B cell (primary cell): ENCODE measurements around the gene CYRIA.

Experiments used
- EZH2 ChIP-seq: IDR thresholded peaks from 2 replicates; pipeline ENCODE4 v1.6.1; 2012; ENCODE audit warnings: borderline replicate concordance, low read depth, mild to moderate bottlenecking, moderate library complexity, low read length; ENCODE audit not compliant: insufficient read depth, poor library complexity, severe bottlenecking
- TF ChIP-seq, protein P1 (sequence below): fragments of 200-600 bp; IDR thresholded peaks from one replicate; pipeline ENCODE4 v1.8.0; 2022; ENCODE audit warnings: antibody characterized with exemption, mild to moderate bottlenecking

DNA sequence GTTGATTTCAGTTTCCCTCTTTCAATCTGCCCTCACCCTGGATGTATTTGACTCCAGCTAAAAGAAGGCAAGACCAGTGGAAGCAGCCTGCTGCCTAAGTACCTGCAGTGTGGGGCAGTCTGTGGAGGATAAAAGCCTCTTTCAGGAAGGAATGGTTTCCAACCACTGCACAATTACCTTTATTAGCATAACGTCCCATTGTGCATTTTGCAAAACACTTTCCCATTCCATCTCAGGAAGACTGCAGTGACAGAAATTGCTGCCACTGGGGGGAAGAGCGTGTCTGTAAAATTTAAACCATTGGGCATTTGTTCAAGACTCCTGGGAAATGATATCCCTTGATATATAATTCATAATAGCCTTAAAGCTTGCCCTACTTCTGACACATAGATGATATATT is 26.2 kb downstream of the CYRIA start:
- TF ChIP-seq, protein P1, sequence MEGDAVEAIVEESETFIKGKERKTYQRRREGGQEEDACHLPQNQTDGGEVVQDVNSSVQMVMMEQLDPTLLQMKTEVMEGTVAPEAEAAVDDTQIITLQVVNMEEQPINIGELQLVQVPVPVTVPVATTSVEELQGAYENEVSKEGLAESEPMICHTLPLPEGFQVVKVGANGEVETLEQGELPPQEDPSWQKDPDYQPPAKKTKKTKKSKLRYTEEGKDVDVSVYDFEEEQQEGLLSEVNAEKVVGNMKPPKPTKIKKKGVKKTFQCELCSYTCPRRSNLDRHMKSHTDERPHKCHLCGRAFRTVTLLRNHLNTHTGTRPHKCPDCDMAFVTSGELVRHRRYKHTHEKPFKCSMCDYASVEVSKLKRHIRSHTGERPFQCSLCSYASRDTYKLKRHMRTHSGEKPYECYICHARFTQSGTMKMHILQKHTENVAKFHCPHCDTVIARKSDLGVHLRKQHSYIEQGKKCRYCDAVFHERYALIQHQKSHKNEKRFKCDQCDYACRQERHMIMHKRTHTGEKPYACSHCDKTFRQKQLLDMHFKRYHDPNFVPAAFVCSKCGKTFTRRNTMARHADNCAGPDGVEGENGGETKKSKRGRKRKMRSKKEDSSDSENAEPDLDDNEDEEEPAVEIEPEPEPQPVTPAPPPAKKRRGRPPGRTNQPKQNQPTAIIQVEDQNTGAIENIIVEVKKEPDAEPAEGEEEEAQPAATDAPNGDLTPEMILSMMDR, result no peak
- no peak for TF ChIP-seq EZH2
